A673 (cell line): ENCODE data around the gene LAMA3. TPM values are rescaled to one million over a fixed set of nuclear protein-coding genes. Genes with fewer than 3 reads are reported as not detected.

ENCODE experiments used
- BruUV-seq: library from RNA; stranded (reverse); fragments of 400-500 nt; replicated peaks from 2 replicates; lab custom pipeline; 2021; lab: Mats Ljungman, UMichigan
- CTCF ChIA-PET: fragments of 300-600 bp; sonication (Branson Sonifier 250); formaldehyde crosslinking; loops from one replicate; lab custom pipeline; 2022; ENCODE audit warnings: antibody characterized with exemption; lab: Charles Lee
- POLR2A ChIA-PET: fragments of 300-600 bp; sonication (Branson Sonifier 250); formaldehyde crosslinking; loops from one replicate; lab custom pipeline; 2022; ENCODE audit warnings: antibody characterized with exemption; ENCODE audit not compliant: low non-redundant PET; lab: Charles Lee
- DNase-seq: peaks from one replicate; pipeline ENCODE4 v3.0.0-alpha.2; 2015; ENCODE audit warnings: low spot score
- H3K27ac ChIP-seq: fragments of 200-600 bp; sonication (generic); 2 replicates; pipeline ENCODE4 v1.5.1; 2016; ENCODE audit warnings: mixed run types, low read depth, mild to moderate bottlenecking, mixed read lengths, antibody characterized with exemption, low read length; ENCODE audit not compliant: poor library complexity, severe bottlenecking
- H3K27me3 ChIP-seq: fragments of 200-600 bp; sonication (generic); replicated peaks from 2 replicates; pipeline ENCODE4 v1.6.1; 2017; ENCODE audit warnings: mixed run types, low read depth, mild to moderate bottlenecking, mixed read lengths, antibody characterized with exemption, low read length; ENCODE audit not compliant: insufficient read depth, poor library complexity
- H3K36me3 ChIP-seq: fragments of 200-600 bp; sonication (generic); 2 replicates; pipeline ENCODE4 v1.6.1; 2016; ENCODE audit warnings: mixed run types, mild to moderate bottlenecking, mixed read lengths, antibody characterized with exemption, low read length; ENCODE audit not compliant: insufficient read depth, poor library complexity, severe bottlenecking
- H3K4me1 ChIP-seq: fragments of 200-600 bp; sonication (generic); 2 replicates; pipeline ENCODE4 v1.6.1; 2017; ENCODE audit warnings: mixed run types, mild to moderate bottlenecking, mixed read lengths, antibody characterized with exemption, low read length; ENCODE audit not compliant: insufficient read depth, poor library complexity, severe bottlenecking
- H3K4me3 ChIP-seq: fragments of 200-600 bp; sonication (generic); 2 replicates; pipeline ENCODE4 v1.5.1; 2016; ENCODE audit warnings: low read depth, mixed run types, mild to moderate bottlenecking, mixed read lengths, low read length; ENCODE audit not compliant: poor library complexity, severe bottlenecking
- H3K9me3 ChIP-seq: fragments of 200-600 bp; sonication (generic); 2 replicates; pipeline ENCODE4 v1.6.1; 2016; ENCODE audit warnings: mixed run types, low read depth, mild to moderate bottlenecking, mixed read lengths, antibody characterized with exemption, low read length; ENCODE audit not compliant: poor library complexity, severe bottlenecking
- CTCF ChIP-seq: fragments of 300-800, 200-600 bp; sonication (generic); conservative IDR thresholded peaks from 2 replicates; pipeline ENCODE4 v1.5.1; 2017; ENCODE audit warnings: low read depth, mild to moderate bottlenecking, antibody characterized with exemption, low read length, moderate library complexity, mixed read lengths
- EZH2 ChIP-seq: fragments of 200-600 bp; sonication (generic); IDR thresholded peaks from 2 replicates; pipeline ENCODE4 v1.6.1; 2017; ENCODE audit warnings: borderline replicate concordance, low read depth, mild to moderate bottlenecking, mixed read lengths, antibody characterized with exemption, low read length; ENCODE audit not compliant: poor library complexity, severe bottlenecking
- intact Hi-C: fragments of 100-400 bp; cut with micrococcal nuclease; formaldehyde crosslinking; loops from one replicate; pipeline ENCODE4 v1.10.0; 2022; ENCODE audit not compliant: unreplicated experiment
- total RNA-seq: library from RNA; stranded (reverse); gene quantifications from 2 replicates; pipeline ENCODE4 v1.2.3, GENCODE V29; 2021

LAMA3 gene
- total RNA-seq, 1 experiment from 2014 or later = 2.7 TPM

DNA sequence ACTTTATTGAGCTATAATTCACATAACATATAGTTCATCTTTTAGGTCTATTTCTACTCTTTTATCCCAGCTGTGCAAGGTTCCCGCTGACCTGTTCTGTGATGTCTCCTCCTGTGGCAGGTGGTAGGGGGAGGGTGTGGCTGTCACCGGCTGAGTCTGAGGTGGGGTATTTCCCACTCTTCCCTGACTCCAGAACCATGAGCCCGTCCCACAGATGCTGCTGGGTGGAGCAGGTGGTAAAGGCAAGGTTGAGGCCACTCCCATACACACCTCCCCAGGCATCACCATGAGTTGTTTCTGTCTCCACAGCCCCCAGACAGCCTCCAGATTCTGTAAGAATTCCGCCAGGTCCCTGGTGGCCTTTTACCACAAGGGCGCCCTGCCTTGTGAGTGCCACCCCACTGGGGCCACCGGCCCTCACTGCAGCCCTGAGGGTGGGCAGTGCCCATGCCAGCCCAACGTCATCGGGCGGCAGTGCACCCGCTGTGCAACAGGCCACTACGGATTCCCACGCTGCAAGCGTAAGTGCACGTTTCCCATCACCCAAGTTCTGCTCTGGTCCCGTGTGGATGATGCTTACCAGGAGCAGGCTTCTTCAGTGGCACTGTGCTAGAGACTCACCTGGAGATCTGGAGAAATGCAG, 156.9 kb downstream of the LAMA3 start:
- Histone ChIP-seq H3K27me3 (no peaks in the 10 kb centered on the region), H3K9me3 (no peaks in the 10 kb centered on the region), H3K36me3 (no peaks in the 10 kb centered on the region), H3K4me1 (no peaks in the 10 kb centered on the region), H3K4me3 (no peak overlapping the region), H3K27ac (no peak overlapping the region)
- no TSS peak for BruUV-seq
- TF ChIP-seq CTCF = no peak
- no peak for TF ChIP-seq EZH2
- DNase-seq = no peak
- intact Hi-C loops = no loop called here
- ChIA-PET CTCF (no interaction called here), POLR2A (no interaction called here)

- BruUV-seq = no TSS peak
- ChIA-PET CTCF (no interaction called here), POLR2A (no interaction called here)
Measured at GRCh38 chr18:23847321-23847986, 158.2 kb downstream of the LAMA3 start.

DNA sequence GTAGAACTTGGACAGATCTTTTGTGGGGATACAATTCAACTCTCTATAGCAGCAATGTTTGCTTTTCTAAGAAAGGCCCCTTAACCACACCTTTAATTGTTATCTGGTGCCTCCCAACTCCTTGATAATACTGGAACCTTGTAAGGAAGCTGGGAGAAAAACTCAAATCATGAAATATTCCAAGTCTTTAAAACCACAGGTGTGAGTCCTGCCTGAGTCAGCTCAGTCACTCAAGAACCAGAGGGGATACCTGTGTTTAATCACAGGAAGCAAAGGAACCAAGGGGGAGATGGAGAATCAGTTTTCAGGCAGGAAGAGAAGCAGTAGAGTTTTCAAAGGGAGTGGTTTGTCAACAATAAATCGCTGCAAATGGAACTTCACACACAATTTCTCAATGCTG, 159.9 kb downstream of the LAMA3 start:
- TF ChIP-seq EZH2 (no peak), CTCF (no peak)
- intact Hi-C loops = no loop called here
- H3K27ac ChIP-seq = no peak overlapping the region
- H3K27me3 ChIP-seq = no peaks in the 10 kb centered on the region
- no TSS peak for BruUV-seq
- H3K4me1 ChIP-seq = no peaks in the 10 kb centered on the region
- ChIA-PET CTCF (no interaction called here), POLR2A (no interaction called here)
- H3K36me3 ChIP-seq = no peaks in the 10 kb centered on the region
- no peak for DNase-seq
- no peaks in the 10 kb centered on the region for H3K9me3 ChIP-seq
- H3K4me3 ChIP-seq = no peak overlapping the region

More at GRCh38 chr18:23847321-23847986, 158.2 kb downstream of the LAMA3 start:
- no peak overlapping the region for H3K27ac ChIP-seq
- no peaks in the 10 kb centered on the region for H3K4me1 ChIP-seq
- H3K9me3 ChIP-seq = no peaks in the 10 kb centered on the region
- DNase-seq = no peak
- H3K27me3 ChIP-seq = no peaks in the 10 kb centered on the region
- no peak for TF ChIP-seq EZH2
- TF ChIP-seq CTCF = no peak
- no peak overlapping the region for H3K4me3 ChIP-seq
- H3K36me3 ChIP-seq = no peaks in the 10 kb centered on the region
- intact Hi-C loops = no loop called here
